GM04503 (cell line): ENCODE results near the gene GH2.
A peak's percentile ranks its signal among the peaks of the same experiment; 100 is the strongest.
"Not testable (repeated sequence)": the region's sequence is repeated elsewhere in the genome, so short reads cannot be mapped to it uniquely, and the experiment has no call there.

Experiments
- DNase-seq: peaks from one replicate; pipeline ENCODE4 v3.0.0-alpha.2; 2012; ENCODE audit warnings: low read depth

GH2 gene

DNA sequence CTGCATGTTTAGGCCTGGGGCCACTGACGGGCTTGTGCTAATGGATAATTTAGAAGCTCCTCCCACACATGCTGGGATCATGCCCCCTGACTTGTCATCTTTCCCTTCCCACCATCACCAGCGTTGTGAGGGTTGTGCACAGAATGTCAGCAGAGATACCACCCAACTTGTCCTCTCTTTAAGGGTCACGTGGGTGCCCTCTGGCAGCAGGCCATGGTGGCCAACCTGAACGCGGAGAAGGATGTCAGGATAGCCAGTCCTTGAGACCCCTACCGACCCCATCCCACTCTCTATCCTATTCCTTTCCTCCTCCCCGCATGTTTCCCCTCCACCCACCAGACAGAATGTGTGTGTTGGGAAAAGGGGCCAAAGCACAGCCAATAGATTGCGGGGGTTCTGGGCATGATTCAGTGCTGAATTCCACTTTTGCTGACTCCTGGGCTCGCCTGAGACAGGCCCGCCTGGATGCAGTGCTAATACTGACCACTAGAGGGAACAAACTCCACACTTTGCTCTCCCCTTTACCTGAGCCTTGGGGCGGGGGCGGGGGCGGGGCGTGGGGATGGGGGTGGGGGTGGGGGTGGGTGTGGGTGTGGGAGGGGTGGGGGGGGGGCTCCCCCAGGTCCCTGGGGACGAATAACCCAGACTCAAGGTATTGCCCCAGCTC, at the start of gene GH2:
GH2 (minus strand) TSS at position 10 of the 667 bp plus-strand sequence. CDS start 143 bp downstream, outside the sequence.
- DNase-seq, result no peak

DNA sequence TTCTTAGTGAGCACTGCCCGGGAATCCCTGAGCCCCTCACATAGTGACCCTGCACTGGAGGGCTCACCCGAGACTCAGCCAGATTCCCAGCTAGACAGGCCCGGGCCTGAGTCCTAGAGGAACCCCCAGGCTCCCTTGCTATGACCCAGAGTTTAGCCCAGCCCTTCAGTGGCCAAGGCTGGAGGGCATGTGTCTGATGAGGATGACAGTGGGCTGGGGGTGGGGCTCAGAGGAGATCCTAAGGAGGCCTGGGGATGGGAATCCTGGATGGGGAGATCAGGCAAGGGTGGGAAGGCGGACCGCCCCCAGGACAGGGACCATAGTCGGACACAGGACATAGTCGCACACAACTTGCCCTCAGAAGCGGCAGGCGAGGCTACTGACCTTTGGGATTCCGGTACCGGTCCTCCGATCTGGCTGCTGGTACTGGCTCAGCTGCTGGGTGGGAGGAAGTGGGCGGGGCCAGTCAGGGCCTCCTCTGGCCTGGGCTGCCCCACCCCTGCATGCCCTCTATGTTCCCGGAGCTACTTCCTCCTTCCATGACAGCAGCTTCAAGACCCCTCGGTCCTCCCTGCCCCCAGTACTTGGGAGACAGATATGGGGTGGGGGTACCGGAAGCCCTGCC, 49.3 kb upstream of the GH2 start:
- no peak for DNase-seq

- no peak for DNase-seq
Observed at GRCh38 chr17:63929860-63930766, 48.4 kb upstream of the GH2 start.

DNA sequence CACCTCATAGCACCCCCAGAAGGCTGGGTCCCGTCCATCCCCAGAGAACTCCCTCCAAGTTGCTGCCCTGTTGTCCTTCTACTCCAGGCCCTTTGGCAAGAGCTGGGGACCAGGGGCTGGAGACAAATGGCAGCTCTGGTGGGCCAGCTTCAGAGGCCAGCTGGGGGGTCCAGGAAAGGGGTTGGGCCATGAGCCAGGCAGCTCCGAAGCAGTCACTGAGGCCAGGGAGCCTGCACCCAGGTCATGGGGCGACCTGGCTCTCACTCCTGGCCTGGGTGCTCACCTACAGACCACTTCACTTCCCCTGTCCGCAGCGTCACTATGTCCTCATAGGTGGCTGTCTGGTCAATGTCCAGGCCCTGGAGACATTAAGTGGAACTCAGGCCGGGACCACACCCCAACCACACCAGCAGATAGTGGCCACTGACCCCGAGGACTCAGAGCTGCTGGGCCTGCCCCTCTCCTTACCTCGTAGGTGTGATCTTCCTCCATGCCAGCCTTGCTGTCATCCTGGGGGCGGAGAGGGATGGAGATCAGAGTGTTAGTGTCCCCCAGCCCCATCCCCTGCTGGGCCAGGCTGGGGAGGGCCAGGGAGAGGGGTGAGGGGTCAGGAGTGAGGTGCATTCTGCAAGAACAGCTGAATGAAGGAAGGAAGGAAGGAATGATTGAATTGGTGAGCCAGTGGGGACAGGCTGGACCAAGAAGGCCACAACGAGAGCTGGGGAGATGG, 47.4 kb upstream of the GH2 start:
- DNase-seq, result no peak

DNA sequence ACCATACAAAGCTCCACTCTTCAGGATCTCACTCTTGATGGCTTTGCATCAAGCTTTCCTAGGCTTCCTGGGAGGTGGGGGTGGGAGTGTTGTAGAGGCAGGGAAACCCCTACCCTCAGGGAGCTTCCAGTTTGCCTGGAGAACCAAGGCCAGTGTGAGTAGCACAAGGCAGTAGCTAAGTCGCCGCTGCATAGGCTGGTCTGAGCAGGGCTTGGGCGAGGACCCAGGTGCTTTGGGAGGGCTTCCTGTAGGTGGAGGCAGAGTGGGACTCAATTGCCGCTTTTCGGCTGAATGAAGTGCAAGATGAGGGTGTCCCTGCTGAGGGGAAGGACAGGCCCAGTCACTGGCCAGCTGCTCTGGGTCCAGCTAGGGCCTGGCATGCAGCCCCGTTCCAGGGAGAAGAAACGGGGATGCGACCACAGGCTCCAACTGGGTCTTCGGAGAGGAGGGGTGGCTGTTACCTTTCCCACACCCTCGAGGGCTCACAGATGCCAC, 46.5 kb upstream of the GH2 start:
- no peak for DNase-seq

- DNase-seq, result no peak
Observed at GRCh38 chr17:63927464-63928171, 45.9 kb upstream of the GH2 start.

DNA sequence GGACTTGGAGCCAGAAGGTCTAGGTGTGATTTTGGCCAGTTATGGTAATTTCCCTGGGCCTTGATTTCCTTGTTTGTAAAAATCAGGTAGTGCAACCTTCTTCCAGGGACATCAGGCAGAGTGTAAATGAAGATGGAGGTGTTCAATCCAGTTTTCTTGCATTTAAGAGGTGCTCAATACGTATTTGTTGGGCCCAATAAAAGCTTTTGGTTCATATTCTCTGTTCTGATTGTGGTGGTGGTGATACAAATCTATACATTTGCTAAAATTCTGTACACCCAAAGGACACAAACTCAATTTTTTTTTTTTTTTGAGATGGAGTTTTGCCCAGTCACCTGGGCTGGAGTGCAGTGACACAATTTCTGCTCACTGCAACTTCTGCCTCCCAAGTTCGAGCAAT, 44.4 kb upstream of the GH2 start:
- no peak for DNase-seq

DNA sequence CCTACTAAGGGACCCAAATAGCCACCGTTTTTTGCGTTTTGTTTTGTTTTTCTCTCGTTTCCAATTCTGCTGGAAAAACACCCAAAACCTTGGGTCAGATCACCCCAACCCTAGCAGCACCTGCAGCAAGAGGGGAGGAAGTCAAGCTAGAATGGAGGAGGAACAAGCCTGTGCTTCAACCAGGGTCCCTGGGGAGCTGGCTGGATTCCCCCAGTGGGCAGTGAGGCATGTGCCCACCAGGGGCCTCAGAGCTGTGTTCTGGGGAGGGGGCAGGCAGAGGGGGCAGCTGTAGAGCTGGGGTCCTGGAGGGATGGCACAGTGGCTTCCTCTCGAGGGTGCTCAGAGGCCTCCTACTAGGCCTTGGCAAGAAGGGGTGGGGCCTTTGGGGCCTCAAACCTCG, 43.9 kb upstream of the GH2 start:
- DNase-seq, result no peak

- DNase-seq, result not testable (repeated sequence)
Observed at GRCh38 chr17:63922402-63922801, 40.7 kb upstream of the GH2 start.

GRCh38 chr17:63920779-63921178, 39.0 kb upstream of the GH2 start:
- not testable (repeated sequence) for DNase-seq

GRCh38 chr17:63920050-63920449, 38.3 kb upstream of the GH2 start:
- not testable (repeated sequence) for DNase-seq

GRCh38 chr17:63919311-63919723, 37.6 kb upstream of the GH2 start:
- DNase-seq, result peak; percentile 13

DNA sequence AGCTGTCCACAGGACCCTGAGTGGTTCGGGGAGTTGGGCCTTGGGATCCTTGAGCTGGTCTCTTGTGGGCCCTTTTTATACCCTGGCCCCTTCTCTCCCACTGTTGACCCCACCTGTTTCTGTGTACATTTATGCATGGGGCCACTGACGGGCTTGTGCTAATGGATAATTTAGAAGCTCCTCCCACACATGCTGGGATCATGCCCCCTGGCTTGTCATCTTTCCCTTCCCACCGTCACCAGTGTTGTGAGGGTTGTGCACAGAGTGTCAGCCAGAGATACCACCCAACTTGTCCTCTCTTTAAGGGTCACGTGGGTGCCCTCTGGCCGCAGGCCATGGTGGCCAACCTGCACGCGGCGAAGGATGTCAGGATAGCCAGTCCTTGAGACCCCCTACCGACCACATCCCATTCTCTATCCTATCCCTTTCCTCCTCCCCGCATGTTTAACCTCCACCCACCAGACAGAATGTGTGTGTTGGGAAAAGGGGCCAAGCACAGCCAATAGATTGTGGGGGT, 37.1 kb upstream of the GH2 start, which contains the start of gene GH1:
GH1 (minus strand) TSS at position 51 of the 517 bp plus-strand sequence. CDS start 63 bp downstream, outside the sequence.
- DNase-seq, result not testable (repeated sequence)

- no peak for DNase-seq
Observed at GRCh38 chr17:63918305-63918704, 36.6 kb upstream of the GH2 start.

GRCh38 chr17:63917646-63918045, 35.9 kb upstream of the GH2 start:
- DNase-seq, result no peak

DNA sequence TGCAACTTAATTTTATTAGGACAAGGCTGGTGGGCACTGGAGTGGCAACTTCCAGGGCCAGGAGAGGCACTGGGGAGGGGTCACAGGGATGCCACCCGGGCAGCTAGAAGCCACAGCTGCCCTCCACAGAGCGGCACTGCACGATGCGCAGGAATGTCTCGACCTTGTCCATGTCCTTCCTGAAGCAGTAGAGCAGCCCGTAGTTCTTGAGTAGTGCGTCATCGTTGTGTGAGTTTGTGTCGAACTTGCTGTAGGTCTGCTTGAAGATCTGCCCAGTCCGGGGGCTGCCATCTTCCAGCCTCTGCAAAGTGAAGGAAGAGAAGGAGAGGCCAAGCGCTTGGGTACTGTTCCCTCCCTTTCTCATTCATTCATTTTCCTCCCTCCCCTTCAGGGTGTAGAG, 35.5 kb upstream of the GH2 start:
- not testable (repeated sequence) for DNase-seq

DNA sequence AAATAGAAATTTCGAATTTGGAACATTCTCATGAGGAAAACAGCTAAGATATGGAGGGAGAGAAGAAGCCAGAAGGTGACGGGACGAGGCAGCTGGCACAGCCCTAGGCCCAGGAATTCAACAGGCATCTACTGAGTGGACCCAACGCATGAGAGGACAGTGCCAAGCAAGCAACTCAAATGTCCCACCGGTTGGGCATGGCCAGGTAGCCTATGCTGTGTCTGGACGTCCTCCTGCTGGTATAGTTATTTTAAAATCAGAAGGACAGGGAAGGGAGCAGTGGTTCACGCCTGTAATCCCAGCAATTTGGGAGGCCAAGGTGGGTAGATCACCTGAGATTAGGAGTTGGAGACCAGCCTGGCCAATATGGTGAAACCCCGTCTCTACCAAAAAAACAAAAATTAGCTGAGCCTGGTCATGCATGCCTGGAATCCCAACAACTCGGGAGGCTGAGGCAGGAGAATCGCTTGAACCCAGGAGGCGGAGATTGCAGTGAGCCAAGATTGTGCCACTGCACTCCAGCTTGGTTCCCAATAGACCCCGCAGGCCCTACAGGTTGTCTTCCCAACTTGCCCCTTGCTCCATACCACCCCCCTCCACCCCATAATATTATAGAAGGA, 34.9 kb upstream of the GH2 start:
- DNase-seq, result no peak

DNA sequence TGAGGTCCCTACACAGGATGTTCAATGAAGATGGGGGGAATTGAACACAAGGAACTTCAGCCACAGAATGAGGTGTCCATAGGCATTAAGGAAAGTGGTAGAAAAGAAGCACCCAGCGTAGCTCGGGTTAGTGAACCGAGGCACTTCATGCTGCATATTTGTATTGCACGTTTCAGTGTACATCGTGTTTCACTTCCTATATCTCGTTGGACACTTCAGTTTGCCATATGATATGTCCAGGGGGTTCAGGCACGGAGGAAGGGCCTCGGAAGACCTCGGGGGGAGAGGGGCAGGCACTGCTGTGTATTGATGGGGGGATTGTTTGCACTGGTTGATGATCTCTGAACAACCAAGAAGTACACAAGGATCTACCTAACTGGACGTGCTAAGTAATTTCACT, 34.0 kb upstream of the GH2 start:
- not testable (repeated sequence) for DNase-seq

DNA sequence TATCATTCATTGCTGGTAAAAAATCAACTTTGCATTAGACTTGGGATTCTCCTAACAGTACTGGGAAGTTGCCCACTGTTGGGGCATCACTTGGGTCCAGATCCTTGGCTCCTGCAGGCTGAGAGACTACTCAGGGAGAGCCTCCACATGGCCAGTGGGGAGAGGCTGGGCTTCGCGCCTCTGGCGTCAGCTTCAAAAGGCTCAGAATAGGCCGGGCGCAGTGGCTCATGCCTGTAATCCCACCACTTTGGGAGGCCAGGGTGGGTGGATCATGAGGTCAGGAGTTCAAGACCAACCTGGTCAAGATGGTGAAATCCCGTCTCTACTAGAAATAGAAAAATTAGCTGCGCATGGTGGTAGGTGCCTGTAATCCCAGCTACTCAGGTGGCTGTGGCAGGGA, 32.7 kb upstream of the GH2 start:
- no peak for DNase-seq

DNA sequence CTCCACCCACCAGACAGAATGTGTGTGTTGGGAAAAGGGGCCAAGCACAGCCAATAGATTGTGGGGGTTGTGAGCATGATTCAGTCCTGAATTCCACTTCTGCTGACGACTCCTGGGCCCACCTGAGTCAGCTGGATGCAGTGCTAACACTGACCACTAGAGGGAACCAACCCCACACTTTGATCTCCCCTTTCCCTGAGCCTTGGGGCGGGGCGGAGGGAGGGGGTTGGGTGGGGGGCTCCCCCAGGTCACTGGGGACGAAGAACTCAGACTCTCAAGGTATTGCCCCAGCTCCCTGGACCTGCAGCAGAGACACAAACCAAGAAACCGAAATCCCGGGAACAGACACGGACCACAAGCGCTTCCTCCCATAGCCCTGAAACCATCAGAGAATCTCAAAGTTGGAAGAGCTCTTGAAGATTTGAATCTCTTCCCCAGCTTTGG, 29.9 kb upstream of the GH2 start:
- no peak for DNase-seq
